Activated naive CD4-positive, alpha-beta T cell treated with Interleukin-2 at 50 U/mL for 16 hours (primary cell): ENCODE data around the gene PARD3B.

ENCODE experiments used
- DNase-seq: peaks from one replicate; pipeline ENCODE4 v3.0.0-alpha.2; 2020

The PARD3B gene

GRCh38 chr2:204662956-204663355 is 117.7 kb downstream of the PARD3B start:
- no peak for DNase-seq

- DNase-seq: no peak
These were observed 118.6 kb downstream of the PARD3B start for GRCh38 chr2:204663816-204664425.

GRCh38 chr2:204664708-204665121 is 119.4 kb downstream of the PARD3B start:
- no peak for DNase-seq

GRCh38 chr2:204665207-204665606 is 119.9 kb downstream of the PARD3B start:
- DNase-seq: no peak

- no peak for DNase-seq
These were observed 120.5 kb downstream of the PARD3B start for GRCh38 chr2:204665771-204666170.

- DNase-seq: no peak
These were observed 122.7 kb downstream of the PARD3B start for GRCh38 chr2:204667990-204668389.

- DNase-seq: no peak
These were observed 124.1 kb downstream of the PARD3B start for GRCh38 chr2:204669382-204669781.

GRCh38 chr2:204670124-204670523 is 124.8 kb downstream of the PARD3B start:
- DNase-seq: no peak

- DNase-seq: no peak
These were observed 125.5 kb downstream of the PARD3B start for GRCh38 chr2:204670756-204671155.

GRCh38 chr2:204672772-204673171 is 127.5 kb downstream of the PARD3B start:
- no peak for DNase-seq

- DNase-seq: no peak
These were observed 128.6 kb downstream of the PARD3B start for GRCh38 chr2:204673877-204674276.

- no peak for DNase-seq
These were observed 132.8 kb downstream of the PARD3B start for GRCh38 chr2:204678031-204678430.

- no peak for DNase-seq
These were observed 135.3 kb downstream of the PARD3B start for GRCh38 chr2:204680576-204680975.

- DNase-seq: no peak
These were observed 136.1 kb downstream of the PARD3B start for GRCh38 chr2:204681412-204681811.

GRCh38 chr2:204683384-204683783 is 138.1 kb downstream of the PARD3B start:
- DNase-seq: no peak

GRCh38 chr2:204686406-204686805 is 141.1 kb downstream of the PARD3B start:
- no peak for DNase-seq

- DNase-seq: no peak
These were observed 142.5 kb downstream of the PARD3B start for GRCh38 chr2:204687776-204688175.

GRCh38 chr2:204691911-204692510 is 146.7 kb downstream of the PARD3B start:
- peak; percentile 3 for DNase-seq

GRCh38 chr2:204692790-204693189 is 147.5 kb downstream of the PARD3B start:
- DNase-seq: no peak

- DNase-seq: no peak
These were observed 148.0 kb downstream of the PARD3B start for GRCh38 chr2:204693262-204693661.

- no peak for DNase-seq
These were observed 150.2 kb downstream of the PARD3B start for GRCh38 chr2:204695506-204695905.

- DNase-seq: no peak
These were observed 150.8 kb downstream of the PARD3B start for GRCh38 chr2:204696124-204696523.

GRCh38 chr2:204705243-204705932 is 160.1 kb downstream of the PARD3B start:
- no peak for DNase-seq

- DNase-seq: no peak
These were observed 161.7 kb downstream of the PARD3B start for GRCh38 chr2:204706939-204707338.
